Mesenchymal stem cell (in vitro differentiated cells and primary cell): ENCODE results near the gene RMDN3.

Experiments used
- DNase-seq: peaks from one replicate; pipeline ENCODE4 v3.0.0-alpha.2; 2013
- H2AFZ ChIP-seq: one replicate; pipeline ENCODE4 v1.6.1; 2013; ENCODE audit warnings: low read depth, mild to moderate bottlenecking, control low read depth, inconsistent platforms, low read length, moderate library complexity
- H2AK5ac ChIP-seq: 2 replicates; pipeline ENCODE4 v1.6.1; 2013; ENCODE audit warnings: low read length, moderate library complexity, mild to moderate bottlenecking, inconsistent platforms; ENCODE audit not compliant: severe bottlenecking
- H2BK120ac ChIP-seq: one replicate; pipeline ENCODE4 v1.6.1; 2013; ENCODE audit warnings: low read depth, mild to moderate bottlenecking, inconsistent platforms, low read length, moderate library complexity
- H2BK12ac ChIP-seq, 2 experiments: one replicate each; pipeline ENCODE4 v1.6.1; 2013; ENCODE audit warnings: inconsistent platforms in 2 of 2, low read length in 2 of 2, mild to moderate bottlenecking in 2 of 2, moderate library complexity in 2 of 2, control low read depth in 1 of 2
- H2BK15ac ChIP-seq: one replicate; pipeline ENCODE4 v1.6.1; 2013; ENCODE audit warnings: mild to moderate bottlenecking, low read depth, inconsistent platforms; ENCODE audit not compliant: poor library complexity, severe bottlenecking
- H2BK5ac ChIP-seq: 2 replicates; pipeline ENCODE4 v1.6.1; 2013; ENCODE audit warnings: low read depth, mild to moderate bottlenecking, low read length, control low read depth, inconsistent platforms; ENCODE audit not compliant: poor library complexity, severe bottlenecking
- H3K14ac ChIP-seq, 2 experiments: one replicate each; pipeline ENCODE4 v1.6.1; 2013; ENCODE audit warnings: inconsistent platforms in 2 of 2, low read length in 2 of 2, control low read depth in 1 of 2, mild to moderate bottlenecking in 1 of 2, moderate library complexity in 1 of 2
- H3K18ac ChIP-seq, 2 experiments: one replicate each; pipeline ENCODE4 v1.6.1; 2013; ENCODE audit warnings: inconsistent platforms in 2 of 2, low read length in 2 of 2, control low read depth in 1 of 2, low read depth in 1 of 2, mild to moderate bottlenecking in 1 of 2
- H3K23ac ChIP-seq, 2 experiments: one replicate each; pipeline ENCODE4 v1.6.1; 2013; ENCODE audit warnings: inconsistent platforms in 2 of 2, low read length in 2 of 2, mild to moderate bottlenecking in 2 of 2, moderate library complexity in 2 of 2, control low read depth in 1 of 2
- H3K27ac ChIP-seq: 2 replicates; pipeline ENCODE4 v1.5.1; 2013; ENCODE audit warnings: mild to moderate bottlenecking, moderate library complexity, low read length, control low read depth, inconsistent platforms; ENCODE audit not compliant: poor library complexity, severe bottlenecking
- H3K27me3 ChIP-seq, 2 experiments: 2 replicates each; pipeline versions ENCODE4 v1.6.1 to v1.7.0; 2013; ENCODE audit warnings: low read length in 2 of 2, mild to moderate bottlenecking in 2 of 2, moderate library complexity in 2 of 2, control low read depth in 1 of 2, inconsistent platforms in 1 of 2; ENCODE audit not compliant: control insufficient read depth in 1 of 2, insufficient read depth in 1 of 2
- H3K36me3 ChIP-seq, 2 experiments: 2 replicates each; pipeline versions ENCODE4 v1.6.1 to v1.7.0; 2013; ENCODE audit warnings: low read length in 2 of 2, control low read depth in 1 of 2, inconsistent platforms in 1 of 2, low read depth in 1 of 2, mild to moderate bottlenecking in 1 of 2; ENCODE audit not compliant: insufficient read depth in 2 of 2, control insufficient read depth in 1 of 2
- H3K4ac ChIP-seq, 2 experiments: one replicate each; pipeline ENCODE4 v1.6.1; 2013; ENCODE audit warnings: inconsistent platforms in 2 of 2, low read length in 2 of 2, mild to moderate bottlenecking in 2 of 2, moderate library complexity in 2 of 2, control low read depth in 1 of 2, low read depth in 1 of 2
- H3K4me1 ChIP-seq: 2 replicates; pipeline ENCODE4 v1.6.1; 2013; ENCODE audit warnings: low read depth, low read length, control low read depth; ENCODE audit not compliant: control insufficient read depth, insufficient read depth
- H3K4me2 ChIP-seq: 2 replicates; pipeline ENCODE4 v1.6.1; 2013; ENCODE audit warnings: low read length, mild to moderate bottlenecking, inconsistent platforms; ENCODE audit not compliant: poor library complexity, severe bottlenecking
- H3K4me3 ChIP-seq, 2 experiments: 2 replicates each; pipeline versions ENCODE4 v1.5.1 to v1.7.0; 2013; ENCODE audit warnings: low read length in 2 of 2, mild to moderate bottlenecking in 2 of 2, control low read depth in 1 of 2, low read depth in 1 of 2; ENCODE audit not compliant: insufficient read depth in 1 of 2
- H3K79me1 ChIP-seq: replicated peaks from 2 replicates; pipeline ENCODE4 v1.6.1; 2013; ENCODE audit warnings: mild to moderate bottlenecking, control low read depth, low read length, inconsistent platforms; ENCODE audit not compliant: poor library complexity, severe bottlenecking
- H3K9ac ChIP-seq: 2 replicates; pipeline ENCODE4 v1.7.0; 2013; ENCODE audit warnings: mild to moderate bottlenecking, low read length, moderate library complexity
- H3K9me3 ChIP-seq: 2 replicates; pipeline ENCODE4 v1.7.0; 2013; ENCODE audit warnings: mild to moderate bottlenecking, low read length; ENCODE audit not compliant: control insufficient read depth
- H4K8ac ChIP-seq: one replicate; pipeline ENCODE4 v1.6.1; 2013; ENCODE audit warnings: inconsistent platforms, mild to moderate bottlenecking, low read length, moderate library complexity
- H4K91ac ChIP-seq: one replicate; pipeline ENCODE4 v1.6.1; 2013; ENCODE audit warnings: mild to moderate bottlenecking, low read length, inconsistent platforms
- WGBS: methylation state at CpG from one replicate; pipeline ENCODE4 v1.1.7; 2013; ENCODE audit warnings: mixed read lengths; 5-methylcytosine and 5-hydroxymethylcytosine counted together

Gene RMDN3

DNA sequence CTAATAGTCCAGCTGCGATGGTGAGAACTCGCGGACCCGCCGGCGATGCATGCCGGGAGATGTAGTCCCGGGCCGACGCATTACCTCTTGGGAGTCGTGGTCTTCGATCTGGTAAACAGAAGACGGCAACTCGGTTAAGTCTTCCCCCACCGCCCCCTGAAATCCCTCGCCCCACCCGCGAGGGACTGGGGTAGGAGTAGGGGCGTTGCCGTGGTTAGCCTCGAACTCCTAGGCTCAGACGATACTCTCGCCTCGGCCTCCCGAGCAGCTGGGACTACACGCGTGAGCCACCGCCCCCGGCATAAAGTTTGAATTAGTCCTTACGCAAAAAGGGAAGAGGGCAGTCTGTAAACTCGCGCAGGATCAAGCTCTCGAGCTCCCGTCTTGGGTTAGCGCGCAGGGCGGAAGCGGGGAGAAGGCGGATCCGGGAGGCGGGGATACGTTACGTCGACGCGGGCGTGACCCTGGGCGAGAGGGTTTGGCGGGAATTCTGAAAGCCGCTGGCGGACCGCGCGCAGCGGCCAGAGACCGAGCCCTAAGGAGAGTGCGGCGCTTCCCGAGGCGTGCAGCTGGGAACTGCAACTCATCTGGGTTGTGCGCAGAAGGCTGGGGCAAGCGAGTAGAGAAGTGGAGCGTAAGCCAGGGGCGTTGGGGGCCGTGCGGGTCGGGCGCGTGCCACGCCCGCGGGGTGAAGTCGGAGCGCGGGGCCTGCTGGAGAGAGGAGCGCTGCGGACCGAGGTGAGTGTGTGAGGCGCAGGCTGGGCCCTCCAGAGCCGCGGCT is 60.2 kb downstream of the RMDN3 start, which contains the start of gene RAD51:
TSS of gene RAD51 (plus strand) at position 487 of the 781 bp plus-strand sequence. CDS start 3,585 bp downstream, outside the sequence.
- under 1% methylated on average over 60 of the region's 81 CpGs for WGBS
- Histone ChIP-seq H2BK5ac (peak within 1 kb of the TSS; percentile 52), H3K4ac (peak within 1 kb of the TSS; percentile 91), H3K9ac (peak within 1 kb of the TSS; percentile 98), H3K27ac (peak within 1 kb of the TSS; percentile 99), H3K18ac (peak within 1 kb of the TSS; percentile 91 to 97), H2BK15ac (no peak within 1 kb of the TSS), H3K14ac (peak within 1 kb of the TSS in 1 of 2 experiments; percentile 99), H3K79me1 (peaks cover 11% of the 10 kb centered on the region), H4K91ac (peak within 1 kb of the TSS; percentile 91), H3K9me3 (no peaks in the 10 kb centered on the region), H2AK5ac (no peak within 1 kb of the TSS), H2BK12ac (no peak within 1 kb of the TSS), H3K4me2 (peak within 1 kb of the TSS; percentile 95), H4K8ac (peak within 1 kb of the TSS; percentile 94), H3K23ac (peak within 1 kb of the TSS in 1 of 2 experiments; percentile 91), H3K36me3 (peaks cover 6 to 13% of the 10 kb centered on the region in 2 experiments), H2BK120ac (no peak within 1 kb of the TSS), H3K4me3 (peak within 1 kb of the TSS; percentile 93 to 96), H3K27me3 (no peaks in the 10 kb centered on the region), H3K4me1 (peaks cover 9% of the 10 kb centered on the region), H2AFZ (peak within 1 kb of the TSS; percentile 92)
- DNase-seq: peak; percentile 97

DNA sequence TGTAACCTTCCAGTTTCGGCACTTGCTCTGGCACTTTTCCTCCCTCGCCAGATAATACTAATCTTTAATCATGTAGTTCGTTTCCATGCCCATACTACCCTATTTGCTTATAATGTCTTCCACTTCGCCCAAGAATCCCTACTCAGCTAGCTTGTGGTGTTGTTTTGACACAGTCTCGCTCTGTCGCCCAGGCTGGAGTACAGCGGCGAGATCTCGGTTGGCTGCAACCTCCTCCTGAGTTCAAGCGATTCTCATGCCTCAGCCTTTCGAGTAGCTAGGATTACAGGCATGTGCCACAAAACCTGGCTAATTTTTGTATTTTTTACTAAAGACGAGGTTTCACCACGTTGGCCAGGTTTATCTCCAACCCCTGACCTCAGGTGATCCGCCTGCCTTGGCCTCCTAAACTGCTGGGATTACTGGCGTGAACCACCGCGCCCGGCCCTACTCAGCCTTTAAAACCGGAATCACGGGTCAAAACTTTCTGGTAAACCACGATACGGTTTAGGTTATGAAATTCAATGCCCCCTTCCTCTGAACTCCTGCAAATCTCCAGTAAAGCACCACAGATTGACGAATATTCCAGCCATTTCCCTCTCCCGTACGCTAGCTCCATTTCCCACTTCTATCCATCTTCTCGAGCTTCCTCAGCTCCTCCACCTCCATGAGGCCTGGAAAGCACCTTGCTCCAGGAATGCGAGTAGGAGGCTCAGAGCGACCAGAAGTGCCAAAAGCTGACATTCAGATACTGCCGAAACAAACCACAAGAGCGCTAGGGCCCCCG is 61.0 kb downstream of the RMDN3 start:
- Histone ChIP-seq H3K9ac (peak overlapping the region; percentile 98), H3K18ac (peak overlapping the region; percentile 16 to 97), H3K4me1 (peaks cover 9% of the 10 kb centered on the region), H3K4me3 (peak overlapping the region; percentile 93 to 96), H2AFZ (peak overlapping the region; percentile 91), H3K4ac (peak overlapping the region in 1 of 2 experiments; percentile 65), H2AK5ac (no peak overlapping the region), H4K8ac (peak overlapping the region; percentile 45), H3K79me1 (peaks cover 11% of the 10 kb centered on the region), H2BK12ac (no peak overlapping the region), H2BK5ac (no peak overlapping the region), H3K27ac (peak overlapping the region; percentile 99), H3K23ac (no peak overlapping the region), H3K27me3 (no peaks in the 10 kb centered on the region), H2BK120ac (no peak overlapping the region), H3K14ac (peak overlapping the region in 1 of 2 experiments; percentile 73), H4K91ac (no peak overlapping the region), H2BK15ac (no peak overlapping the region), H3K4me2 (peak overlapping the region; percentile 86), H3K36me3 (peaks cover 6 to 11% of the 10 kb centered on the region in 2 experiments), H3K9me3 (no peaks in the 10 kb centered on the region)
- no peak for DNase-seq
- WGBS: 39% methylated on average over 31 of the region's 31 CpGs

DNA sequence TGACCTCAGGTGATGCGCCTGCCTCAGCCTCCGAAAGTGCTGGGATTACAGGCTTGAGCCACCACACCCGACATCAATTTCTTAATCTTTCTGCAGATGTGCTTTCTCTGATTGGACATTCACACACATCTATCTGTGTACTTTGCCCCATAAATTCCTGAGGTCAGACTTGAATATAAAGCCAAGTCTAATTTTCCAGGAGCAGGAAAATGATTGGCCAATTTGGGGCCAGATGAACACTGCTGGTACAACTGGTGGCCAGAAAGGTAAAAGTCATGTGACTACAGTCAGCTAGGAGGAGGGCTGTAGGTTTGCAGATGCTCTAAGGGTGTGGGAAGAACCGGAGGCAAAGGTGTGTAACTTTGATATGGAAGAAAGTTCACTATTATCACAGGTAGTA is 63.3 kb downstream of the RMDN3 start:
- Histone ChIP-seq H3K9me3 (no peaks in the 10 kb centered on the region), H2BK12ac (no peak overlapping the region), H3K27ac (no peak overlapping the region), H4K8ac (no peak overlapping the region), H3K4me3 (no peak overlapping the region), H3K79me1 (peaks cover 14% of the 10 kb centered on the region), H2AFZ (no peak overlapping the region), H2BK5ac (no peak overlapping the region), H3K36me3 (peaks cover 6 to 14% of the 10 kb centered on the region in 2 experiments), H2BK120ac (peak overlapping the region; percentile 4), H3K27me3 (no peaks in the 10 kb centered on the region), H3K4ac (no peak overlapping the region), H3K23ac (no peak overlapping the region), H2AK5ac (no peak overlapping the region), H3K14ac (no peak overlapping the region), H4K91ac (no peak overlapping the region), H2BK15ac (no peak overlapping the region), H3K4me2 (no peak overlapping the region), H3K4me1 (peaks cover 9% of the 10 kb centered on the region), H3K18ac (no peak overlapping the region), H3K9ac (no peak overlapping the region)
- 96% methylated on average over 3 of the region's 4 CpGs for WGBS
- no peak for DNase-seq
